SIG-M5 (cell line): Measurements from ENCODE around the gene HELQ.

ENCODE experiments used
- DNase-seq: peaks from one replicate; lab custom pipeline; 2025; lab: John Stamatoyannopoulos, UW

Gene HELQ

GRCh38 chr4:83372931-83373330 is 82.7 kb downstream of the HELQ start:
- DNase-seq = no peak

GRCh38 chr4:83371936-83372335 is 83.7 kb downstream of the HELQ start:
- no peak for DNase-seq

GRCh38 chr4:83371235-83371634 is 84.4 kb downstream of the HELQ start:
- DNase-seq = no peak

GRCh38 chr4:83370640-83370906 is 85.0 kb downstream of the HELQ start:
- DNase-seq = no peak

GRCh38 chr4:83369831-83370639 is 85.6 kb downstream of the HELQ start:
- DNase-seq = peak; percentile 64

- DNase-seq = no peak
Measured at GRCh38 chr4:83364312-83364711, 91.3 kb downstream of the HELQ start.

GRCh38 chr4:83362492-83363329 is 92.9 kb downstream of the HELQ start:
- no peak for DNase-seq

GRCh38 chr4:83361416-83362103 is 94.1 kb downstream of the HELQ start:
- no peak for DNase-seq

GRCh38 chr4:83360018-83360417 is 95.6 kb downstream of the HELQ start:
- no peak for DNase-seq

GRCh38 chr4:83358410-83358809 is 97.2 kb downstream of the HELQ start:
- DNase-seq = no peak
